Fibroblast of villous mesenchyme (primary cell): ENCODE results near the gene NCOA1. TPM values are rescaled to one million over a fixed set of nuclear protein-coding genes. Genes with fewer than 3 reads are reported as not detected.

Source experiments
- DNase-seq: peaks from one replicate; pipeline ENCODE4 v3.0.0-alpha.2; 2010; ENCODE audit warnings: low read depth
- H3K4me3 ChIP-seq: 2 replicates; pipeline ENCODE4 v1.5.1; 2011; ENCODE audit warnings: low read depth, mild to moderate bottlenecking, low read length
- total RNA-seq: library from RNA; depleted of rRNA; stranded (reverse); fragments of >200 nt; gene quantifications from 2 replicates; pipeline ENCODE4 v1.2.3, GENCODE V29; 2012
- TF ChIP-seq, protein P1 (sequence below): IDR thresholded peaks from 2 replicates; pipeline ENCODE4 v1.5.1; 2012; ENCODE audit warnings: low read depth, mild to moderate bottlenecking, low read length; ENCODE audit not compliant: insufficient read depth

NCOA1 gene
- total RNA-seq, 1 donor, result 19.0 TPM

DNA sequence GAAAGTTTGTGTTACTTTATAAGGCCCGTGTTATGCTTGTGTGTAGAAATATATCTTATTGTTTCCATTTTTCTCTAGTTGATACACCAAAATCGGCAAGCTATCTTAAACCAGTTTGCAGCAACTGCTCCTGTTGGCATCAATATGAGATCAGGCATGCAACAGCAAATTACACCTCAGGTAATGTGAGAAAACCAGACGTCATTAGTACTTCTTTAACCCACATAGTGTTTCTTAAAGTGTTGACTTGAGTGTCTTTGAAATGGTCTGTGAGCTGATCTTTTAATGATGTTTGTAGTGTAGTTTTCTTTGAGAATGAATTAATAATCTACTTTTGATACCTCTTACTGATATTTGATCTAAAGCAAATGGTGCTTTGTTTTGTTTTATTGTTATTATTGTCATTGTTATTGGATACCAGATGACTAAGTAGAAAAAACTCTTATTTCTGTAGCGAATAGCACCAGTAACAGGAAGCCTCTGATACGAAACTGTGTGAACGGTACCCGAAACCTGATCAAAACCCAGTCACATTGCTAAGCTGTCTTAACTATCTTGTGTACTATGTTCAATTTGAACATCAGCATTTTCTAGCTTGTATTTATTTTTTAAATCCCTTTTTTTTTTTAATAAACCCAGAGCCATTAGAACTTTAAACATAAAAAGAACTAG is 248.4 kb downstream of the NCOA1 start:
- no peak overlapping the region for H3K4me3 ChIP-seq
- DNase-seq, result no peak
- TF ChIP-seq, protein P1, sequence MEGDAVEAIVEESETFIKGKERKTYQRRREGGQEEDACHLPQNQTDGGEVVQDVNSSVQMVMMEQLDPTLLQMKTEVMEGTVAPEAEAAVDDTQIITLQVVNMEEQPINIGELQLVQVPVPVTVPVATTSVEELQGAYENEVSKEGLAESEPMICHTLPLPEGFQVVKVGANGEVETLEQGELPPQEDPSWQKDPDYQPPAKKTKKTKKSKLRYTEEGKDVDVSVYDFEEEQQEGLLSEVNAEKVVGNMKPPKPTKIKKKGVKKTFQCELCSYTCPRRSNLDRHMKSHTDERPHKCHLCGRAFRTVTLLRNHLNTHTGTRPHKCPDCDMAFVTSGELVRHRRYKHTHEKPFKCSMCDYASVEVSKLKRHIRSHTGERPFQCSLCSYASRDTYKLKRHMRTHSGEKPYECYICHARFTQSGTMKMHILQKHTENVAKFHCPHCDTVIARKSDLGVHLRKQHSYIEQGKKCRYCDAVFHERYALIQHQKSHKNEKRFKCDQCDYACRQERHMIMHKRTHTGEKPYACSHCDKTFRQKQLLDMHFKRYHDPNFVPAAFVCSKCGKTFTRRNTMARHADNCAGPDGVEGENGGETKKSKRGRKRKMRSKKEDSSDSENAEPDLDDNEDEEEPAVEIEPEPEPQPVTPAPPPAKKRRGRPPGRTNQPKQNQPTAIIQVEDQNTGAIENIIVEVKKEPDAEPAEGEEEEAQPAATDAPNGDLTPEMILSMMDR, result no peak

DNA sequence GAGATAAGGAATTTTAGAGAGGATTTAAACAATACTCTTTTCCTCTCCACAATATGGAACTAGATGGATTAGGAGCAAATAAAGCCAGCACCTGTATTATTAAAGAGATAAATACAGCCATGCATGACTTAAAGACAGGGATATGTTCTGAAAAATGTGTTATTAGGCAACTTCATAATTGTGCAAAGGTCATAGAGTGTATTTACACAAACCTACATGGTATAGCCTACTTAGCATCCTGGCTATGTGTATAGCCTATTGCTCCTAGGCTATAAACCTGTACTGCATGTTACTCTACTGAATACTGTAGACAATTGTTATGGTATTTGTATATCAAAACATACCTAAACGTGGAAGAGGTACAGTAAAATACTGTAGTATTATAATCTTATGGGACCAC is 249.1 kb downstream of the NCOA1 start:
- no peak overlapping the region for H3K4me3 ChIP-seq
- TF ChIP-seq, protein P1, result no peak
- DNase-seq, result no peak

DNA sequence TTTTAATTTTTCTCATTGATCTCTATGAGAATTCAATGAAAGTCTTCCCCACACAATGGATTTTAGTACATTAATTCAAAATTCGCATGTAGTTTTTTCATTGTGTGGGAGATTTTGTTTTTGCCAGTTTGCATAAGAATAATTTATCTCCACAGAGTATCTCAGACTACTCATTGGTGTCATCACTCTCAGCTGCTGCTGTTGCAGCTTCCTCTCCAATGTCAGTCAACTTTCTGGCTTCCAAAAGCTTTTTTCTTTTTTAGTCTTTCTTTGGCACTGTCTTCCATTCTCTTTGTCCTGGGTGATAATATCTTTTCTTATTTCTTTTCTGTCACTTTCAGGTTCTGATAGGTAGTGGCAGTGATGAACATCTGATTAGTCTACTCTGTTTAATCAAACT is 251.7 kb downstream of the NCOA1 start:
- no peak for DNase-seq
- TF ChIP-seq, protein P1, result no peak
- H3K4me3 ChIP-seq, result no peak overlapping the region

DNA sequence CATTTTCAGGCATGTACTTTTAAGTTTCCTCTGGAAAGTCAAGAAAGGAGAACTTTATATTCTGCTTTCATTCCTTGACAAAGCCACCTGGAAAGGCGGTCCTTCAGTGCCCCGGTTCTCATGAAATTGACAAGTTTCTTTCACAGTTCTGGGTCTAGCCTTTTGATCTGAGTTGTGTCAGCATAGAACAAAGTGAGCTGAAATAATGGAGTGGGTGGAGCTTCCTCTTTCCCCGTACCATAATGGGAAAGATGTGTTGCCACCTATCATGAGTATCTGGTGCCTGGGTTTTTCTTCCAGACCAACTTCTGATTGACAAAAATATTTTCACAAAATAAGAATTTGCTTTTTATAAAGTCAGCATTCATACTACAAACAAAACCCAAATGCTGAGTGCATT is 252.9 kb downstream of the NCOA1 start:
- TF ChIP-seq, protein P1, result no peak
- DNase-seq, result no peak

DNA sequence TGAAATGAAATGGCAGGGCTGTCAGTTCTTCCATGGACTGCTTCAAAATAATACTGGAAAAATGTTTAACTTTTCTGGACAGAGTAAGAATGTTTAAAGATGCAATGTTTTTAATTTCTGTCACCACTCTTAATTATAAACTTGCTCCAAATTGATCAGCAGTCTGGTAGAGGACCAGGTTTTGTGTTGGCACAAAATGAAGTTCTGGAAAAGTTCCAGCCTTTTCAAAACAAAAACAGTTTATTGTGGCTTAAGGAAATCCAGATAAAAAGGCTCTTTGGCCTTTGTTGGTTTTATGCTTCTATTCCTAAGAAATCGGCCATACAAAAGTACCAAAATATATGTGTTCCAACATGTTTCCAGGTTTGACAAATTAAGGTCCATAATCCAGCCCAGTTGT is 253.3 kb downstream of the NCOA1 start:
- no peak overlapping the region for H3K4me3 ChIP-seq
- TF ChIP-seq, protein P1, result no peak
- no peak for DNase-seq

More for the DNA sequence above, 252.9 kb downstream of the NCOA1 start:
- no peak overlapping the region for H3K4me3 ChIP-seq

DNA sequence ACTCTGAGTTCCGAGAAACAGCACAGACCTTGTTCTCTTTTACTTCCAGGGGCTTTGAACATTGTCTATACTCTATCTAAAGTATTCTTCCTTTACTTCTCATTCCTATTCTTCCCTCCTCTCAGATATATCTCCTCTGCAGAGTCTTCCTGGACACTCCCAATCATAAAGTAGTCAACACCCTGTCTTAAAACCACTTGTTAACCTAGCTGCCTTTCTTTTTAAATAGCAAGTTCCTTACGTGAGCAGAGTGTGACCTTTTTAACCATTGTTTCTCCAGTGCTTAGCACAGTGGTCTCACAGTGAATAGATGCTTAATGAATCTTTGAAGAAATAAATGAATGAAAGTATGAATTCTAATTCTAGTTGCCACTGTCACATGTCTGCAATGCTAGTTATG is 254.8 kb downstream of the NCOA1 start:
- TF ChIP-seq, protein P1, result no peak
- DNase-seq, result no peak
- no peak overlapping the region for H3K4me3 ChIP-seq

DNA sequence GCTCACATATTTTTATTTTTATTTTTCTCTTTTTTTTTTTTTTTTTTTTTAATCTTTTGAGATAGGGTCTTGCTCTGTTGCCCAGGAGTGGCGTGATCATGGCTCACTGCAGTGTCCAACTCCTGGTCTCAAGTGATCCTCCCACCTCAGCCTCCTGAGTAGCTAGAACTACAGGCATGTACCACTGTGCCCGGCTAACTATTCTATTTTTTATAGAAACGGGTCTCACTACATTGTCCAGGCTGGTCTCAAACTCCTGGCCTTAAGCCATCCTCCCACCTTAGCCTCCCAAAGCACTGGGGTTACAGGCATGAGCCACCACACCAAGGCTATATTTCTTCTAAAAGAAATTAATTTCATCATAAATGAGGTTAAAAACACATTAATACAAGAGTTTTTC is 256.2 kb downstream of the NCOA1 start:
- H3K4me3 ChIP-seq, result no peak overlapping the region

More for the DNA sequence above, 256.2 kb downstream of the NCOA1 start:
- no peak for DNase-seq
- TF ChIP-seq, protein P1, result no peak
